Measurements from ENCODE around the gene ATRNL1.

DNA sequence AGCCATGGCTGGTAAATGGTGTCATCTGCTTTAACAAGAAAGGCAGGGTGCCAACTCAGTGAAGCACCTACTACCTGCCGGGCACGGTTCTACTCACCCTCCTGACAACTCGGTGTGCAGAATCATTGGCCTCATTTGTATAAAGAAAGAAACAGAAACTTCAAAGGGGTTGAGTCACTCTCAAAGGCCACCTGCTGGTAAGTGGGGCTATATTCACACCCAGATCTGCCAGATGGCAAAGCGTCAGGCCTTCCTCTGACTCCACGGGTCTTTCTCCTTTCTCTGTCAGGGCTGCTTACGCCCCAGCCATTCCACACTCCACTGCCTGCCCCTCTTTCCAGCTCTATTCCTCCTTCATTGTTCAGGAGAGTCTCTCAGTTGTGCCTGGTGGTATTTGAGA lies 870.7 kb downstream of the ATRNL1 start:
- no peak for TF ChIP-seq L3MBTL2 (conservative IDR thresholded peaks at IDR 0.05)
- TF ChIP-seq TARDBP (IDR thresholded peaks at IDR 0.05): no peak
- no peak for TF ChIP-seq SP1 (IDR thresholded peaks at IDR 0.05)
- TF ChIP-seq FOXK2 (IDR thresholded peaks at IDR 0.05): no peak
- no peak for TF ChIP-seq ZNF384 (IDR thresholded peaks at IDR 0.05)
